Right renal pelvis (tissue), 4 donors: ENCODE data around the gene LCE1D. TPM values are rescaled to one million over a fixed set of nuclear protein-coding genes. Genes with fewer than 3 reads are reported as not detected.

Experiments
- DNase-seq, 4 donors: peaks; one replicate each; pipeline ENCODE4 v3.0.0-alpha.2; 2013; ENCODE audit warnings: low read depth in 4 of 4, low spot score in 3 of 4, missing footprints in 1 of 4
- polyA plus RNA-seq, 4 donors: library from polyadenylated mRNA; unstranded; fragments of 120-200 nt; gene quantifications; one replicate each; pipeline ENCODE4 v1.2.1, GENCODE V29; 2013; ENCODE audit not compliant: insufficient read length in 4 of 4

Gene LCE1D
- polyA plus RNA-seq, 4 donors = not detected

DNA sequence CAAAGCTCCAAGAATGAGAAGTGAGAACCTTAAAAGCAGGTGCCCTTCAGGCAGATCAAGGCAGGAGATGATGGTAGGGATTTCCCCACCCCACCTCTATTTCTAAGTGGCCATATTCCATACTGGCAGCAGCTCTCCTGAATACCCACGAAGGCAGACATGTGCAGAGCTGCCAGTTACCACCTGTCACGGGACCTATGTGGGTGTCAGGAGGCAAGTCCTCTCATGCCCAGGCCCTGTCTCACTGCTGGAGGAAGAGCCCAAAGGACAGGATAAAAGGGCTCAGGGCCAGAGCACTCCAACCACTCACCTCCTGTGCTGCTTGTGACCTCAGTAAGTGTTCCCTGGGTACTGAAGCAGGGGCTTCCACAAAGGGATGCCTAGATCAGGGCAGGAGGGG lies 14.5 kb downstream of the LCE1D start:
- no peak for DNase-seq

DNA sequence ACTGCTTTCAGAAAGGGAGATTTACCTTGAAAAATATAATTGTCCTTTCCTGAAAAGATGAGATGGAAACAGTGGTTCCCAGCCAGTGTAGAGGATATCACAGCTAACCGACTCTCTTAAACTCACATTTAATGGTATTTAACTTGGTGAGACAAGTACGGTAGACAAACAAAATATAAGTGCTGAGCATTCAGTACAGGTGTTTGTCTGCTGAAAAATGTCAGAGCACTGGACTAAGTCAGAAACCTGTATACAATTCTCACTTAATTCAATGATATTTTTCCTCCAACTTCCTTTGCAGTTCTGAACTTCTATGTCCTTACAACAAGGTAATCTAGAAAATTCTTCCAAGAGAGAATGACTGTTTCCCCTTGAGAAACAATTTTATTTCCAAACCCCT lies 15.2 kb downstream of the LCE1D start, which contains the start of gene LCE1B:
Gene LCE1B, plus strand, starts transcription at position 301 of the 400 bp plus-strand sequence. CDS start 476 bp downstream, outside the sequence.
- no peak for DNase-seq

DNA sequence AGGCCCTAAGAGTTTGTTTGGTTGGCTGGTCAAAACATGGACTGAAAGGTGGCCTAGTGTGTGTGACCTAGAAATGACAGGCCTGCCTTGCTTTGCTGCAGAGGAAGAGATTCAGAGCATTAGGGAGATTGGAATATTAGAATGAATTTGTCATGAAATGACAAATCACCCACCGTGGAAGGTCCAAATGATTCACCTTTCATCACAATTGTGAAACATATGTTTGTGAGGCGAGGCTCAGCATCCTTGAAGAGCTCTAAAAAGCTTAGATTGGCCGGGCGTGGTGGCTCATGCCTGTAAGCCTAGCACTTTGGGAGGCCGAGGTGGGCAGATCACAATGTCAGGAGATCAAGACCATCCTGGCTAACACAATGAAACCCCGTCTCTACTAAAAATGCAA lies 20.8 kb downstream of the LCE1D start:
- DNase-seq = no peak

DNA sequence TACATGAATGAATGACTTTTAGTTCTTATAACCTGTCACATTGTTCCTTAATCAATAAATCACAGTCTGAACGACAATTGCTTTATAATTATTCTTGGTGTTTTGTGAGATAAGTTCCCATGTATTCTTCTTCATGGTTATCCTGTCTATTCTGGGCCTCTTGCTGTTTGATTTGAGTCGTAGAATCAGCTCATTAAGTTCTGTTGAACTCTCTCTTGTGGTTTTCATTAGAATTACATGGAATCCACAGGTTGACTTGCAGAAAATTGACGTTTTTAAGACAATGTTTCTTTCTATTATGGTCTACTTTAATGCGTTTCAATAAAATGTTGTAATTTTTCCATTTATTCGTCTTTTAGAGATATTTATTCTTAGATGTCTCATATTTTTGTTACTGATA lies 26.8 kb downstream of the LCE1D start:
- DNase-seq = no peak

DNA sequence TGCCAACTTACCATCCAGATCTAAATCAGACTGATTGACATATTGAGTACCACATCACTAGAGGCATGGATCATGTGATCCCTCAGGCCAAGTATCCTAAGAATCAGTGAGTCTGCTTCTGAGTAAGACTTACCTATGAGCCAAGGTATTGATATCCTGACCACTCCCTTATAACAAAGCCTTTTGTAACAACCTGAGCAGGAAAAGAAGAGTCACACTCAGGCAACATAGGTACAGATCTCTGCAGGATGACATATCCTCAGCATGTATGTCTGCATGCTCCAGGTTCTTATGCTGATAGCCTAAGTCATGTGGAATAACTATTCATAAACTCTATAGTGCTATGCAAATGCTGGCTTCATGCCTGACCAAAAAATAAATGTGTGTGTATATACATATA lies 28.4 kb downstream of the LCE1D start:
- DNase-seq = no peak

DNA sequence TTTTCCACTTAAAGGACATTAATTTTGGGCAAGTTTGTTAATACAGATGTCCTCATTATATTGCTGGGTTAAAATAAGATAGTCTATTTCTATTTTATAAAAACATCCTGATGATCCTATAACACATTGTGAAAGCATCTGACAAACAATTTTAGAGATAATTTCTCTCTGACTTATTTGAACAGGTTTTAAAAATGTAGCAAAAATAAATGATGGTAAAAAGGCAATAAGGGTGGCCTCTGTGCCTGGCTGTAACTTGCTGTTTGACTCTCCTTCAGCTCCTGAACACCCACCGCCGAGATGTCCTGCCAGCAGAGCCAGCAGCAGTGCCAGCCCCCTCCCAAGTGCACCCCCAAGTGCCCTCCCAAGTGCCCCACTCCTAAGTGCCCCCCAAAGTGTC lies 30.7 kb downstream of the LCE1D start, which contains the start of gene LCE1A:
Gene LCE1A, plus strand, starts transcription at position 301 of the 400 bp plus-strand sequence. Its CDS starts 0 bp downstream, at position 301.
- no peak for DNase-seq

DNA sequence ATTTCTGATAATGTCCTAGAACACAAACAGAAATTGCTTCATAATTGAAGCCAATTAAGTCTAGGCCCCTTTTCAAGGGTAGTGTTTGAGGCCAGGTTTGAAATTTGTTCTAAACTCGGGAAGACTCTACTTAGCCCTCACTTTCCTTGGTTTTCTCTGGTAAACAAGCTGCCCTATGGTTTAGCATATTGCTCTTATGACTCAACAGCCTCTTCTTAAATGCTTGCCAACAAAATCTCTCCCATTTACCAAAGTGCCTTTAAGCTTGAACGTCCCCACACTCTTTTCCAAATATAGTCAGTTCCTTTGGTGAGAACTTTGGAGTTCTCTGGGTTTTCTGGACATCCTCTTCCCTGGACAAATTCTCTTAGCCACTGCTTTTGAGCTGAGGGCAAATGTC lies 40.3 kb downstream of the LCE1D start:
- DNase-seq = no peak

DNA sequence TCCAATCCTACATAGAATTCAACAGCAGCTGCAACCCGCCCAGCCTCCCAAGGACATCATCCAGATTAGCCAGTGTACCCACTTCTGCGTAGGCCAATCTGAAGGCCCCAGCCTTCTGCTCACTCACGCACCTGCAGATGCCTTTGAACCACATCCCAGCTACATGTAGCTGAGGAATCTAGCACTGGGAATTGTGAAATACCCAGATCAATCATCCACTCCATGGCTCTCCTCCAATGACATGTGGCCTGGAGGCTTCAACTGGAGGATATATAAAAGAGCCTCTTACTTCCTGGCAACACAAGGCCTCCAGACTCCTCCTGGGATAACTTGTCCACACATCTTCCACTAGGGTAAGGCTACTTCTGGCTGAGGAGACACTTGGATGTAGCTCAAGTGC lies 46.0 kb downstream of the LCE1D start, which contains the start of gene LCE6A:
Gene LCE6A, plus strand, starts transcription at position 301 of the 400 bp plus-strand sequence. CDS start 665 bp downstream, outside the sequence.
- DNase-seq = no peak

Other genes with a start within 250 kb of the LCE1D start
- gene LCE3E, start 229.9 kb upstream of the LCE1D start, polyA plus RNA-seq = not detected
- gene LCE3D, start 216.2 kb upstream of the LCE1D start, polyA plus RNA-seq = not detected
- gene LCE3C, start 196.5 kb upstream of the LCE1D start, polyA plus RNA-seq = not detected
- not detected for gene LCE3B, start 182.9 kb upstream of the LCE1D start, polyA plus RNA-seq
- gene LCE3A, start 173.6 kb upstream of the LCE1D start, polyA plus RNA-seq = not detected
- not detected for gene LCE2D, start 133.3 kb upstream of the LCE1D start, polyA plus RNA-seq
- gene LCE2C, start 121.4 kb upstream of the LCE1D start, polyA plus RNA-seq = not detected
- not detected for gene LCE2B, start 110.6 kb upstream of the LCE1D start, polyA plus RNA-seq
- gene LCE2A, start 98.4 kb upstream of the LCE1D start, polyA plus RNA-seq = not detected
- not detected for gene LCE4A, start 88.6 kb upstream of the LCE1D start, polyA plus RNA-seq
- gene KPRP, start 38.7 kb upstream of the LCE1D start, polyA plus RNA-seq = not detected
- not detected for gene LCE1F, start 21.6 kb upstream of the LCE1D start, polyA plus RNA-seq
- gene LCE1E, start 10.5 kb upstream of the LCE1D start, polyA plus RNA-seq = not detected
- not detected for gene LCE1C, start 9.9 kb downstream of the LCE1D start, polyA plus RNA-seq
- not detected for gene LCE1B, start 15.2 kb downstream of the LCE1D start, polyA plus RNA-seq
- gene LCE1A, start 30.8 kb downstream of the LCE1D start, polyA plus RNA-seq = not detected
- gene LCE6A, start 46.1 kb downstream of the LCE1D start, polyA plus RNA-seq = not detected
- gene LCE7A, start 63.3 kb downstream of the LCE1D start, polyA plus RNA-seq = not detected
- not detected for gene SMCP, start 81.6 kb downstream of the LCE1D start, polyA plus RNA-seq
- gene IVL, start 111.8 kb downstream of the LCE1D start, polyA plus RNA-seq = under 1 TPM in 3 of 4 donors, not detected in 1; 0.24 to 0.67 (median 0.55) TPM
- not detected for gene SPRR5, start 150.5 kb downstream of the LCE1D start, polyA plus RNA-seq
- gene SPRR4, start 173.9 kb downstream of the LCE1D start, polyA plus RNA-seq = not detected
- under 1 TPM in 1 of 4 donors, not detected in 3; 0.21 TPM for gene SPRR1A, start 187.4 kb downstream of the LCE1D start, polyA plus RNA-seq
- under 1 TPM in 2 of 4 donors, not detected in 2; 0.18 to 0.49 TPM for gene SPRR3, start 205.0 kb downstream of the LCE1D start, polyA plus RNA-seq
- not detected for gene SPRR1B, start 234.5 kb downstream of the LCE1D start, polyA plus RNA-seq
- not detected for gene SPRR2D, start 244.4 kb downstream of the LCE1D start, polyA plus RNA-seq